Activated T-cell treated with anti-CD3 and anti-CD28 coated beads, Interleukin-2, amount 50 U/mL, for 72 hours (primary cell): Measurements from ENCODE around the gene PCLAF. TPM values are rescaled to one million over a fixed set of nuclear protein-coding genes. Genes with fewer than 3 reads are reported as not detected.
"Not testable (repeated sequence)": the region's sequence is repeated elsewhere in the genome, so short reads cannot be mapped to it uniquely, and the experiment has no call there.

ENCODE experiments used
- ATAC-seq, 2 donors: fragments of 150-1000 bp; cut with Tn5 transposase; replicated peaks in 1 of 2; 2 replicates each; pipeline ENCODE4 v1.10.0; 2021; ENCODE audit warnings: moderate library complexity in 2 of 2, mild to moderate bottlenecking in 1 of 2
- DNase-seq, 2 donors: peaks; one replicate each; pipeline ENCODE4 v3.0.0; 2021 to 2022; ENCODE audit warnings: mixed read lengths in 1 of 2
- H3K27ac Mint-ChIP-seq: one replicate; pipeline ENCODE4 v1.8.0; 2022; ENCODE audit warnings: mild to moderate bottlenecking, moderate library complexity, mixed read lengths
- H3K27me3 Mint-ChIP-seq: one replicate; pipeline ENCODE4 v1.8.0; 2022; ENCODE audit warnings: low read depth, mixed read lengths
- H3K36me3 Mint-ChIP-seq, 2 donors: one replicate each; pipeline ENCODE4 v1.8.0; 2022; ENCODE audit warnings: mixed read lengths in 2 of 2, mild to moderate bottlenecking in 1 of 2; ENCODE audit not compliant: insufficient read depth in 2 of 2
- H3K4me1 Mint-ChIP-seq: one replicate; pipeline ENCODE4 v1.8.0; 2022; ENCODE audit warnings: low read depth, mixed read lengths
- H3K4me3 Mint-ChIP-seq, 2 donors: one replicate each; pipeline ENCODE4 v1.8.0; 2022; ENCODE audit warnings: mild to moderate bottlenecking in 2 of 2, mixed read lengths in 2 of 2, moderate library complexity in 2 of 2
- H3K9me3 Mint-ChIP-seq, 2 donors: one replicate each; pipeline ENCODE4 v1.8.0; 2022; ENCODE audit warnings: mixed read lengths in 2 of 2
- total RNA-seq, 2 donors: library from RNA; stranded (reverse); gene quantifications; one replicate each; pipeline ENCODE4 v1.2.3, GENCODE V29; 2022

Gene PCLAF
- total RNA-seq, 2 donors from 2014 or later = 70.6 to 77.7 TPM

DNA sequence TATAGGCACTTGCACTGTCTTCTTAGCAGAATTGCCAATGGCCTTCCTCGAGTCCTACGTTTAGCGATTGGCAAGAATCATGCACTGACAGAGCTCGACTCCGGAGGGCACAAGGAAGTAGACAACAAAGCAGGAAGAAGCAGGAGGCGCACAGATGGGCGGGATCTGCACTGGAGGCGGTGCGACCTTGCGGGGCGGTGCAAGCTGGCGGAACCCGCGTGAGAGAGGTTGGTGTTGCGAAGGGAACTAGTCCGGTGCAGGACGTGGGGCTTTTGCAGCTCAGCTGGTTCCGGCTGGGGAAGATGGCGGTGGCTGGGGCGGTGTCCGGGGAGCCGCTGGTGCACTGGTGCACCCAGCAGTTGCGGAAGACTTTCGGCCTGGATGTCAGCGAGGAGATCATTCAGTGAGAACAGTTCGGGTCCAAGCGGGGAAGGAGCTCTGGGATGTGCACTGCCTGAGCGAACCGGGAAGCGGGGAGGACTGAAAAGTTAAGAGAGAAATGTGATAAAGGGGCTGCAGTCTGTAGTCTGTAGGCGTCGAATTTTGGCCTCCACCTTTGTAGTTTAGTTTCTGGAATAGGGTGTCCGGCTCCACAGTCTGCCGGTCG, 6.4 kb upstream of the PCLAF start, which contains the start of gene TRIP4:
TRIP4 (plus strand) TSS at position 275 of the 607 bp plus-strand sequence; CDS start at position 303, 28 bp downstream.
- Mint-ChIP-seq H3K27ac (peak within 1 kb of the TSS; percentile 73), H3K9me3 (peaks cover 0 to 1% of the 10 kb centered on the region in 2 donors), H3K27me3 (no peaks in the 10 kb centered on the region), H3K4me3 (peak within 1 kb of the TSS; percentile 91 to 96), H3K36me3 (peaks cover 5% of the 10 kb centered on the region in 2 donors), H3K4me1 (peaks cover 16% of the 10 kb centered on the region)
- ATAC-seq (peak; percentile 100), DNase-seq (peak; percentile 96 to 97)

DNA sequence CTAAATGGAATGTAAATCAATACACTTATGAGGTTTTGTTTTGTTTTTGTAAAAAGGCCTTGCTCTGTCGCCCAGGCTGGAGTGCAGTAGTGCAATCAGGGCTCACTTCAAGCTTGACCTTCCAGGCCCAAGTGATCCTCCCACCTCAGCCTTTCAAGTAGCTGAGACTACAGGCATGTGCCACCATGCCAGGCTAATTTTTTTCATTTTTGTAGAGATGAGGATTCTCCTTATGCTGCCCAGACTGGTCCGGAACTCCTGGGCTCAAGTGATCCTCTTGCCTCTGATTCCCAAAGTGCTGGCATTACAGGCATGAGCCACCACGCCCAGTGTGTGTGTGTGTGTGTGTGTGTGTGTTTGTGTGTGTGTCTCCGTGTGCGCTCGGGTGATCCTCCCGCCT, 5.0 kb upstream of the PCLAF start:
- Mint-ChIP-seq H3K4me3 (peak overlapping the region in 1 of 2 donors; percentile 29), H3K27me3 (no peaks in the 10 kb centered on the region), H3K4me1 (peaks cover 28% of the 10 kb centered on the region), H3K27ac (no peak overlapping the region), H3K9me3 (peaks cover 0 to 1% of the 10 kb centered on the region in 2 donors), H3K36me3 (peaks cover 7% of the 10 kb centered on the region in 2 donors)
- ATAC-seq (no peak), DNase-seq (no peak)

DNA sequence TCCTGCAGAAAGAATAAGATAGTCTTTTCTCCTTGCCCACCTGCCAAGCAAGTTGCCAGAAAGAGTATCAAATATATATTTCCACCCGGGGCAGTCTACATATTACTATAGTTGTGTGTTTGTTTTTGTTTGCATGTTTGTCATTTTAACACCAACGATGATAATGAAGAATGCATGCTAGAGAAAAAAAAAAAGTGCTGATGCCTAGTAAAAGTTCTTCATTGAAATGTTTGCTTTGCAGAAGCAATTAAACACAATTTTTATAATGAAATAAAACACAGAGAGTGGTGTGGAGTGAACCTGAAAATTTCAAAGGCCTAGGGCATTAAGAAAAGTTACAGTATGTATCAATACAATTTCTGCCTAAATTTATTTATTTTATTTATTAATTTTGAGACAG, 2.5 kb upstream of the PCLAF start:
- Mint-ChIP-seq H3K27me3 (no peaks in the 10 kb centered on the region), H3K4me1 (peaks cover 44% of the 10 kb centered on the region), H3K9me3 (peaks cover 0 to 1% of the 10 kb centered on the region in 2 donors), H3K36me3 (peaks cover 10 to 11% of the 10 kb centered on the region in 2 donors), H3K27ac (no peak overlapping the region), H3K4me3 (no peak overlapping the region)
- DNase-seq (no peak), ATAC-seq (no peak)

DNA sequence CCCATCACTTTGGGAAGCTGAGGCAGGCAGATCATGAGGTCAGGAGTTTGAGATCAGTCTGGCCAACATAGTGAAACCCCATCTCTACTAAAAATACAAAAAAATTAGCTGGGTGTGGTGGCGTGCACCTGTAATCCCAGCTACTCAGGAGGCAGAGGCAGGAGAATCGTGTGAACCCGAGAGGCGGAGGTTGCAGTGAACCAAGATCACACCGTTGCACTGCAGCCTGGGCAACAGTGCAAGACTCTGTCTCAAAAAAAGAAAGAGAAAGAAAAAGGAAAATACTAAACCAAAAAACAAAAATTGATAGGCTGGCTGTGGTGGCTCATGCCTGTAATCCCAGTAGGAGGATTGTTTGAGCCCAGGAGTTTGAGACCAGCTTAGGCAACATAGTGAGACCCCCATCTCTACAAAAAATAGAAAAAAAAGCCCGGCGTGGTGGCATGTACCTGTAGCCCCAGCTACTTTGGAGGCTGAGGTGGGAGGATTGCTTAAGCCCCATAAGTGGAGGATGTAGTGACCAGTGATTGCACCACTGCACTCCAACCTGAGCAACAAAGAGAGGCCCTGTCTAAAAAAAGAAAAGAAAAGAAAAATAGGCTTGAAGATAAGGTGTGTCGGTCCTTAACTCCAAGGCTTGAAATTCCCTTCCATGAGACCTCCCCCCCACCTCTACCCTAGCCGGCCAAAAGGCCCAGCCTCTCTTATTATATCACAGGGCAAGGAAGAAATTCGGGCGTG, 941 bp downstream of the PCLAF start:
- Mint-ChIP-seq H3K36me3 (peaks cover 9 to 10% of the 10 kb centered on the region in 2 donors), H3K4me1 (peaks cover 34% of the 10 kb centered on the region), H3K4me3 (peak overlapping the region; percentile 76 to 97), H3K27ac (peak overlapping the region; percentile 82)
- not testable (repeated sequence) for H3K9me3 Mint-ChIP-seq, DNase-seq, H3K27me3 Mint-ChIP-seq, ATAC-seq

DNA sequence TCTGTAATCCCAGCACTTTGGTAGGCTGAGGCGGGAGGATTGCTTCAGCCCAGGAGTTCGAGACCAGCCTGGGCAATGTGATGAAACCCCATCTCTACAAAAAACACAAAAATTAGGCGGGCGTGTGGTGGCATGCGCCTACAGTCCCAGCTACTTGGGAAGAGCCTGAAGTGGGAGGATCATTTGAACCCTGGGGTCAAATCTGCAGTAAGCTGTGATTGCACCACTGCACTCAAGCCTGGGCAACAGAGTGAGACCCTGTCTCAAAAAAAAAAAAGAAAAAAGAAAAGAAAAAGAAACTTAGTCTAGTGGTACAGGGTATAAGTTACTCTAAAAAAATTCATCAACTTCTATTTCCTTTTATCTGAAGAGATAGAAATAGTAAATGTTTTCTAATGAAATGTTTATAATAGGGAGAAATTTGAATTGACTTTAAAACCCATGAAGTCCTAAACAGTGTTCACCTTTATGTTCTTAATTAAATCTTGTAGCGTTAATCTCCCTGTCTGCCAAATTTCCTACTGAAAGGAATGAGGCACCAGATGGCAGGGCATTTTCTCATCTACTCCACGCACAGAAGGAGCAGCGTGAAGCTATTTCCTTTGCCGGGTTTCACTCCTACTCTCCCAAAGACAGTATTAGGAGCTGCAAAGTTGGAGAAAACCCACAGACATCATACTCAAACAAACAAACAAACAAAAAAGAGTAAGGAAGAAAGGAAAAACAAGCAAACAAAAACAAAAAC, 1.9 kb downstream of the PCLAF start:
- no peaks in the 10 kb centered on the region for H3K9me3 Mint-ChIP-seq
- no peak overlapping the region for H3K27ac Mint-ChIP-seq
- H3K4me1 Mint-ChIP-seq = peaks cover 34% of the 10 kb centered on the region
- no peaks in the 10 kb centered on the region for H3K27me3 Mint-ChIP-seq
- H3K4me3 Mint-ChIP-seq = peak overlapping the region; percentile 76 to 97
- H3K36me3 Mint-ChIP-seq = peaks cover 9 to 13% of the 10 kb centered on the region in 2 donors
- DNase-seq = no peak
- ATAC-seq = no peak

DNA sequence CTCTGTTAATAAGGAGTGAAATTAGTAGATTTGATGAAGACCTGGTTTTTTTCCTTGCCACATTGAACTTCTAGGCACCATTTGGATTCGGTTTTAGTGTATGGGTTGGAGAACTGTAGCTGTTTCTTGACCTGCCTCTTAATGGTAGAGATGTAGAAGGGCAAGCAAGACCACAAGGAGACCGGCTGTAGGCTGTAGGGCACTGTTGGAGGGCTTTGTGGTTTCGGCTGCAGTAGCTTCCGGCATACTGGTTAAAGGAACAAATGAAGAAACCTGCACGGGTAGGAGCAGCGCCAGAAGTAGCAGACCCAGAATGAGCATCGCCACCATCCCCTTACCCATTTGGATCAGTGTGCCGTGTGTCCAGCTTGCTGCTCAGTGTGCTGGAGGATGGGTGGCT, 7.9 kb downstream of the PCLAF start:
- Mint-ChIP-seq H3K27ac (no peak overlapping the region), H3K9me3 (no peaks in the 10 kb centered on the region), H3K27me3 (no peaks in the 10 kb centered on the region), H3K4me1 (peaks cover 9% of the 10 kb centered on the region), H3K36me3 (peaks cover 4 to 21% of the 10 kb centered on the region in 2 donors), H3K4me3 (peak overlapping the region in 1 of 2 donors; percentile 4)
- no peak for ATAC-seq
- DNase-seq = no peak

DNA sequence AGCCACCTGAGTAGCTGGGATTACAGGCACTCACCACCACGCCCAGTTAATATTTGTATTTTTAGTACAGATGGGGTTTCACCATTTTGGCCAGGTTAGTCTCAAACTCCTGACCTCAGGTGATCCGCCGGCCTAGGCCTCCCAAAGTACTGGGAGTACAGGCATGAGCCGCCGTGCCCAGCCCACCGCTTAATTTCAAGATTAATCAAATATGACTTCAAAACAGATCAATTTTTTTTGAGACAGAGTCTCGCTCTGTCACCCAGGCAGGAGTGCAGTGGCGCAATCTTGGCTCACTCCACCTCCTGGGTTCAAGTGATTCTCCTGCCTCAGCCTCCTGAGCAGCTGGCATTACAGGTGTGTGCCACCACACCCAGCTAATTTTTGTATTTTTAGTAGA, 9.9 kb downstream of the PCLAF start:
- H3K27me3 Mint-ChIP-seq, H3K4me3 Mint-ChIP-seq, ATAC-seq, H3K9me3 Mint-ChIP-seq, H3K27ac Mint-ChIP-seq, H3K4me1 Mint-ChIP-seq, DNase-seq: not testable (repeated sequence)
- H3K36me3 Mint-ChIP-seq = peaks cover 4 to 16% of the 10 kb centered on the region in 2 donors

DNA sequence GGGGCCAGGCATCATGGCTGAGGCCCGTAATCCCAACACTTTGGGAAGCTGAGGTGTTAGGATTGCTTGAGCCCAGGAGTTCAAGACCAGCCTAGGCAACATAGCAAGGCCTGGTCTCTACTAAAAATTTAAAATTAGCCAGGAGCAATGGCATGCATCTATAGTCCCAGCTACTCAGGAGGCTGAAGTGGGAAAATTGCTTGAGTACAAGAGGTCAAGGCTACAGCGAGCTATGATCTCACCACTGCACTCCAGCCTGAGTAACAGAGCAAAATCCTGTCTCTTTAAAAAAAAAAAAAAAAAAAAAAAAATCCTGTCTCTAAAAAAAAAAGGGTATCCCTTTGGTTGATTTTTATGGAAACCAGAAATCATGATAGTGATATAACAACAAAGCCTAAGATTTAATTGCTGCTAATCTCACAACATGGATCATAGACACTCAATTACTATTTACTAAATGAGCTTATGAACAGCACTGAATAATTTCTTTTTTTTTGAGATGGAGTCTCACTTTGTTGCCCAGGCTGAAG, 12.1 kb downstream of the PCLAF start:
- no peak overlapping the region for H3K27ac Mint-ChIP-seq
- no peak for DNase-seq
- no peaks in the 10 kb centered on the region for H3K9me3 Mint-ChIP-seq
- ATAC-seq = no peak
- peaks cover 2 to 13% of the 10 kb centered on the region in 2 donors for H3K36me3 Mint-ChIP-seq
- H3K27me3 Mint-ChIP-seq = no peaks in the 10 kb centered on the region
- no peak overlapping the region for H3K4me3 Mint-ChIP-seq
- peaks cover 9% of the 10 kb centered on the region for H3K4me1 Mint-ChIP-seq

DNA sequence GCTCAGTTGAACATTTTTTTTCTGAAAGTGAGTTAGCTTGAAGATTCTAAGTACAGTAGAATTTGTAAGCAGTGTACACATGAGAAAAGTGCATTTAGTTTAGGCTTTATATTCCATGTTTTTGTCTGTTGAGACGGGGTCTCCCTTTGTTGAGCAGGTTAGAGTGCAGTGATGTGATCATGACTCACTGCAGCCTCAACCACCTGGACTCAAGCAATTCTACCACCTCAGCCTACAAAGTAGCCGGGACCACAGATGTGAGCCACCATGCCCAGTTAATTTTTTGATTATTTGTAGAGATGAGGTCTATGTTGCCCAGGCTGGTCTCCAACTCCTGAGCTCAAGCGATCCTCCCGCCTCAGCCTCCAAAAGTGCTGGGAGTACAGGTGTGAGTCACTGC, 20.0 kb downstream of the PCLAF start:
- no peak overlapping the region for H3K27ac Mint-ChIP-seq
- peaks cover 8% of the 10 kb centered on the region for H3K4me1 Mint-ChIP-seq
- H3K9me3 Mint-ChIP-seq = no peaks in the 10 kb centered on the region
- H3K4me3 Mint-ChIP-seq = no peak overlapping the region
- DNase-seq (no peak), ATAC-seq (no peak)
- H3K36me3 Mint-ChIP-seq = peaks cover 0 to 5% of the 10 kb centered on the region in 2 donors
- no peaks in the 10 kb centered on the region for H3K27me3 Mint-ChIP-seq

DNA sequence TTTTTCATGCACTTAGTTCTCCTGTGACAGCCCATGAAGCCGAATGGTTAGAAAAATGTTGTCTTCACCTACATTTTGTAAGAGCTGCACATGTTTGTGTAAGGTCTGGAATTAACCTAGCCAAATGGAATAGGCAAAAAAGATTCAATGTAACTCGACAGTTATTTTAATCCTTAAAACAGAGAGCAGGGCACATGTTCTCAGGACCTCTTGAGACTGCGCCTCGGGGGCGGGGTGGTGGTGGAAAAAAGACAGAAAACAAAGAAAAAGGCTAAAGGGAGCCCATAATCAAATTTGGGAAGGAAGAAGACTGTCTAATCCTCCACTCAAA, 24.6 kb downstream of the PCLAF start:
- ATAC-seq = no peak
- peaks cover 1% of the 10 kb centered on the region in 2 donors for H3K36me3 Mint-ChIP-seq
- H3K27ac Mint-ChIP-seq = peak overlapping the region; percentile 95
- no peaks in the 10 kb centered on the region for H3K9me3 Mint-ChIP-seq
- DNase-seq = no peak
- peak overlapping the region; percentile 97 to 98 for H3K4me3 Mint-ChIP-seq
- peaks cover 22% of the 10 kb centered on the region for H3K4me1 Mint-ChIP-seq
- H3K27me3 Mint-ChIP-seq = no peaks in the 10 kb centered on the region

DNA sequence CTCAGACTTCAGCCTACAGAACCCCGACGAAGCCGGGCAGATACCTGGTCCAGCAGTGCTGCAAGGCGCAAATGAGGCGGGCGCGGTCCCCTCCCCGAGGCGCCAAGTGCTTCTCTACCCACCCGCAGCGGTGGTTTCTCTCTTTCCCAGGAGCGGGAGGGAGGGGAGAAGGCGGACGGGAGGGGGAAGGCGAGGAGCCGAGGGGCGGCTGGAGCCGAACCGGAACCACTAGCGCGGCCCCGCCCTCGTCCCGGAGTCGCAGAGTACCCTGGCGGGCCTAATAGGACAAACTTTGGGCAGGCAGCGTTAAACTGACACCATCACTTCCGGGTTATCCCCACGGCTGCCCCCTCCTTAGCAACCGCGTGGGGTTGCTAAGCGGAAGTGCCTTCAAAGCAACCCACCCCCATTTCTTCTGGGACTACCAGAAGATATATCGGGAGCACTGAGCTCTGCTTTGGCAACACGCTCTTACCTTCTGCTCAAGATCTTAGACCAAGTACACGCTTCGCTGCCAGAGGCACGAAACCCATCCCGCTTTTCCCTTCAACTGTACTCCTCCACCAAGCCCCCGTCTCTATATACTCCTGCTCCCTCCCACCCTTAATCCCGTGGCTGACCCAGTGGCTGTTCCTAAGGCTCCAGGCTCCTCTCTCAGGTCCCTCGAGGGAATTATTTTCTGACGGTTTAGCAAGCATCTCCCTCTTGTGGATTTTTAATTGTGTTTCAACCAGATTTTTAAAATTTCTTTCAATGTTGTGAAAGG, 25.1 kb downstream of the PCLAF start, which contains the start of gene CSNK1G1:
CSNK1G1 (minus strand) TSS at position 230 of the 766 bp plus-strand sequence. CDS start 55,674 bp downstream, outside the sequence.
- H3K27me3 Mint-ChIP-seq = no peaks in the 10 kb centered on the region
- H3K4me3 Mint-ChIP-seq = peak within 1 kb of the TSS; percentile 97 to 98
- peaks cover 1% of the 10 kb centered on the region in 2 donors for H3K36me3 Mint-ChIP-seq
- ATAC-seq (peak; percentile 100), DNase-seq (peak; percentile 92 to 94)
- peak within 1 kb of the TSS; percentile 95 for H3K27ac Mint-ChIP-seq
- peaks cover 25% of the 10 kb centered on the region for H3K4me1 Mint-ChIP-seq
- no peaks in the 10 kb centered on the region for H3K9me3 Mint-ChIP-seq

DNA sequence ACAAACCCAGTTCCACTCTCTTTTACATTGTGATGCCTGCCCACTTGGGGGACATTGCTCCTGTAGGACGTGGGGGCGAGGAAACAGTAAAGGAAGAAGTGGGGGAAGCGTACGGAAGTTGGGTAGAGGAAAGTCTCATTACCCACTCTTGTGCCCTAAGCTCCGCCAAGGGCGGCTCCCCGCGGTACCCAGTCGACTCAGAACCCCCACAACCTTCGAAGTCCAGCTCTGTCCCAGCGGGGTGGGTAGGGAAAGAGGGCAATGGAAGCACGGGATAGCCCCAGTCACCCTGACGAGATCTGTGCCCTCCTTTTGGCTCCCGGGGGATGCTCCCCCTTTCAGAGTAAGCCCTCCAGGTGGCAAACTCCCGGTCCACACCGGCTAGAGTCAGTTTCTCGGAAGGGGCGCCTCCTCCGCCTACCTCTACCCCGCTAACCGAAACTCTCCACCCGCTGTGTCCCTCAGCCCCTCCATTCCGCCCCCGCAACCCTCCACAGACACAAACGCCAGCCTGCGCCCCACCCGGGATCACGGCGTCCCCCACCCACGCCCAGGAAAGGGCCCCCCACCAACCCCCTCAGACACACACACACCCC, 25.8 kb downstream of the PCLAF start:
- H3K4me3 Mint-ChIP-seq = peak overlapping the region; percentile 97 to 98
- H3K27me3 Mint-ChIP-seq = no peaks in the 10 kb centered on the region
- peak; percentile 38 to 43 for ATAC-seq
- H3K9me3 Mint-ChIP-seq = no peaks in the 10 kb centered on the region
- peak overlapping the region; percentile 95 for H3K27ac Mint-ChIP-seq
- DNase-seq = peak; percentile 36 to 64
- peaks cover 1% of the 10 kb centered on the region in 2 donors for H3K36me3 Mint-ChIP-seq
- H3K4me1 Mint-ChIP-seq = peaks cover 27% of the 10 kb centered on the region
